HG03439 (cell line): ENCODE data around the gene MYT1.

Source experiments
- ATAC-seq: cut with Tn5 transposase; IDR thresholded peaks from one replicate; pipeline ENCODE4 v1.9.1; 2021; ENCODE audit warnings: mild to moderate bottlenecking, moderate library complexity; ENCODE audit not compliant: unreplicated experiment

MYT1 gene

GRCh38 chr20:64139199-64140060 is 24.8 kb upstream of the MYT1 start:
- no peak for ATAC-seq

- no peak for ATAC-seq
Measured at GRCh38 chr20:64140061-64140931, 24.0 kb upstream of the MYT1 start.

- no peak for ATAC-seq
Measured at GRCh38 chr20:64140956-64141355, 23.3 kb upstream of the MYT1 start.

GRCh38 chr20:64142590-64142989 is 21.7 kb upstream of the MYT1 start:
- ATAC-seq, result no peak

GRCh38 chr20:64143018-64143801 is 21.0 kb upstream of the MYT1 start:
- no peak for ATAC-seq

GRCh38 chr20:64144144-64144912 is 19.9 kb upstream of the MYT1 start:
- ATAC-seq, result no peak

- no peak for ATAC-seq
Measured at GRCh38 chr20:64145458-64146300, 18.6 kb upstream of the MYT1 start.

GRCh38 chr20:64146301-64146935 is 17.8 kb upstream of the MYT1 start:
- no peak for ATAC-seq

GRCh38 chr20:64146936-64147477 is 17.2 kb upstream of the MYT1 start:
- ATAC-seq, result no peak

GRCh38 chr20:64148581-64148980 is 15.7 kb upstream of the MYT1 start:
- no peak for ATAC-seq

- no peak for ATAC-seq
Measured at GRCh38 chr20:64149141-64149540, 15.1 kb upstream of the MYT1 start.

- no peak for ATAC-seq
Measured at GRCh38 chr20:64149809-64150560, 14.3 kb upstream of the MYT1 start.

- ATAC-seq, result no peak
Measured at GRCh38 chr20:64150756-64151632, 13.3 kb upstream of the MYT1 start.

- ATAC-seq, result no peak
Measured at GRCh38 chr20:64151633-64152530, 12.4 kb upstream of the MYT1 start.

GRCh38 chr20:64152906-64153305 is 11.3 kb upstream of the MYT1 start:
- ATAC-seq, result no peak

- ATAC-seq, result no peak
Measured at GRCh38 chr20:64153410-64153809, 10.8 kb upstream of the MYT1 start.
